GM19438 (cell line): ENCODE measurements around the gene LRP2.
"Not testable (repeated sequence)": the region's sequence is repeated elsewhere in the genome, so short reads cannot be mapped to it uniquely, and the experiment has no call there.

ENCODE experiments used
- ATAC-seq: cut with Tn5 transposase; IDR thresholded peaks from one replicate; pipeline ENCODE4 v1.9.1; 2021; ENCODE audit warnings: low read depth; ENCODE audit not compliant: unreplicated experiment

Gene LRP2

GRCh38 chr2:169362118-169362893 lies at the start of gene LRP2:
TSS of gene LRP2 (minus strand) at chr2:169362534. CDS start at chr2:169362399, 135 bp downstream.
- ATAC-seq, result no peak

GRCh38 chr2:169406891-169407290 lies 44.6 kb upstream of the LRP2 start:
- no peak for ATAC-seq

- ATAC-seq, result not testable (repeated sequence)
These were observed 37.2 kb upstream of the LRP2 start for GRCh38 chr2:169399491-169399890.

DNA sequence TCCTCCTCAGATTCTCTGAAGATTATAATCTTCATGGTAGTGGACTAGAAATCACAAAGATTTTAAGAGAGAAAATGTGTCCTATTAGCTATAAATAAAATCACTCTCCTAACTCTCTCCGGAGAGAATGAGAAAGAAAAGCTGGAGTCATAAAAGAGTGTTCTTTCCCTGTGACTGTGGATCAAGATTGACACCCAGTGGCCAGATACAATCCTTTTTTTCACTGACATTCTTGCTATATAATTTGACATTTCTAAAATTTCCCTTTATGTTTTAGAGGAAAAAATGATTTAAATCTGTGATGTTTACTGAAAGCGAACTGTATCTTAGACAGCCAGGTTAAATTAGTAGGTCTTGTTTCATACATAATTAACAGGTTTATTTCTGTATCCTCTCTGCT lies 35.4 kb upstream of the LRP2 start:
- no peak for ATAC-seq

GRCh38 chr2:169395821-169396374 lies 33.6 kb upstream of the LRP2 start:
- ATAC-seq, result no peak

DNA sequence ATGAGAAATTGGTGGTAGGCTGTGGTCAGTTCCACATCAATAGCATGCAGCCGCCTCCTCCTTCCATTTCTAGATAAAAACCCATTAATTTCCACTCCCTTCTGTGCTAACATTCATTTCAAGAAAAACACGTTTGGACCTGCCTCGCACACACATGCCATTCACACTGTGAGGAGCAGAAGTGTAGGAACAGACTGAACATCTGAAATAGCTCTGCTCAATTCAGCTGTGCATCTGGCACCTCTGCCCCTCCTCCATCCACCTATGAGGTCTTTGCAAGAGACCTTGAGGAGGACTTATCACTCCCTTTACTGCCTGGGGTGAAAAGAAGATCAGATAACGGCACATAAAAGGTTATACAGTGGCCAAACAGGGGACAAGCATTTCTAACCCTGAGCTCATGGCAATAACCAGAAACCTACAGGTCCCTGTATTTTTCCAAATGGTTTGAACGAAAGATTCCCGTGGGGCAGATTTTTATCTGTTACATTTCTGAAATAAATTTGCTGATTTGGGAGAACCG lies 30.8 kb upstream of the LRP2 start:
- no peak for ATAC-seq

DNA sequence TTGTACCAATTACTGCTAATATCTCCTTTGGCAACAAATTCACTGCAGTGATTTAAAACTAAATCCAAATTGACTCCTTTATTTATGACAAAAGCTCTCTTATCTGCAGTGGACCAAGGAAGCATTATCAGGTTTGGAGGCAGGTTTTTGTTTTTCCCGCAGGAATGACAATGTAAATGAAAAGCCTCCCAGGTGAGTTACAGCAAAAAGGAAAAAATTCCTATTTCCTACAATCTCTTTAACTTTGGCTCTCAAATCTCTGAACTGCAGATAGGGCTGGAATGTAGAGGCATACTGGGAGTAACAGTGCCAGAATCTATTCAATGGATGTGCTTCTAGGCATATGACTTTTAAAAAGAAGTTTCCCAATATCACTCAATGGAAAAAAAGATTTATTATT lies 28.9 kb upstream of the LRP2 start:
- ATAC-seq, result no peak

GRCh38 chr2:169388161-169388560 lies 25.8 kb upstream of the LRP2 start:
- ATAC-seq, result no peak

DNA sequence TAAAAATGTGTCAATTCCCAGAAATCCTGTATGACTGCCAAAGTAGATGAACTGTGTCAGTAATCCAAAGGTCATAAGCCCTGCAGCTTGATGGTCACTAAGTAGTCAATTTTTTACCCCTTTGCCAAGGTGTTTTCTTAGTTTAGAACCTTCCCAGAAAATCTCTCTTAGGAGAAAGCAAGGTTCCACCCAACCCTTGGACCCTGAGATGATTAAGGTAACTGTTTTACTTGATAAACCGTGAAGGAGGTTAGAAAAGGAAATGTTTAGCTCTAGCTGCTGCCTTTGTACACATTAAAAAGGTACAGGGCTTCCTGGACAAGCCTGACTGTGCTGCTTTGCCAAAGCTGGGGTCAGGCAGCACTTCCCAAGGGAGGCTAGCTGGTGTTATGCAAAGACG lies 24.4 kb upstream of the LRP2 start:
- ATAC-seq, result no peak

DNA sequence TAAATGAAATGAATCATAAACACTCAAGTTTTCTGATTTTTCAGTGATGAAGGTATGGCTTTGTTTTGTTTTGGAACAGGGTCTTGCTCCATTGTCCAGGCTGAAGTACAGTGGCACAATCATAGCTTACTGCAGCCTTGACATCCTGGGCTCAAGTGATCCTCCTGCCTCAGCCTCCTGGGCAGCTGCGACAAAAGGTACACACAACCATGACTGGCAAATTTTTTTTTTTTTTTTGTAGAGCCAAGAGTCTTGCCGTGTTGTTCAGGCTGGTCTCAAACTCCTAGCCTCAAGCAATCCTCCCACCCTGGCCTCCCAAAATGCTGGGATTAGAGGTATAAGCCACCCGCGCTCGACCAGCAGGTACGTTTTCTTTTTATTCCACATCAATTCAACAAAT lies 22.5 kb upstream of the LRP2 start:
- ATAC-seq, result no peak

DNA sequence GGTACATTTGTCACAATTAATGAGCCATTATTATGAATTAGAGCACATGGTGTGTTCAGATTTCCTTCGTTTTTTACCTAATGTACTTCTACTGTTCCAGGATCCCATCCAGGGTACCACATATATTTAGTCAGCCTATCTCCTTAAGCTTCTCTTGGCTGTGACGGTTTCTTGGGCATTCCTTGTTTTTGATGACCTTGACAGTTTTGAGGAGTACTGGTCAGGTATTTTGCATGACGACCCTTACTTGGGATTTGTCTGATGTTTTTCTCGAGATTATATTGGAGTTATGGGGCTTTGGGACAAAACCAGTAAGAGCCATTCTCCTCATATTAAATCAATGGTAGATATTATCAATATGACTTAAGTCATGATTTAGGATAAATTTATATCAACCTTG lies 10.2 kb upstream of the LRP2 start:
- ATAC-seq, result no peak

DNA sequence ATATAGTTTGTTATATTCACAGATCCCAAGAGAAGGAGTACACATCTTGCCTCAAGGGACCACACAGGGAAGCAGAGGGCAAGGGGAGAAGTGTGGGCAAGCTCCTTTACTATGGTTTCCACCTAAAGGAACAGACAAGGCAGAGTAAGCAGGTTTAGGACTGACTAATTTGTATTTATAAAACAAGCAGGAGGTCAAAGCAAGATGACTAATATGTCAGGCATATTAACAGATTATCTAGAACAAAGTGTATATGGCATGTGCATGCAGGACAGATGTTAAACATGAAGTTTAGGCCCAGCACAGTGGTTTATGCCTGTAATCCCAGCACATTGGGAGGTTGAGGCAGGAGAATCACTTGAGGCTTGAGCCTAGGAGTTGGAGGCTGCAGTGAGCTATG lies 3.7 kb upstream of the LRP2 start:
- no peak for ATAC-seq

DNA sequence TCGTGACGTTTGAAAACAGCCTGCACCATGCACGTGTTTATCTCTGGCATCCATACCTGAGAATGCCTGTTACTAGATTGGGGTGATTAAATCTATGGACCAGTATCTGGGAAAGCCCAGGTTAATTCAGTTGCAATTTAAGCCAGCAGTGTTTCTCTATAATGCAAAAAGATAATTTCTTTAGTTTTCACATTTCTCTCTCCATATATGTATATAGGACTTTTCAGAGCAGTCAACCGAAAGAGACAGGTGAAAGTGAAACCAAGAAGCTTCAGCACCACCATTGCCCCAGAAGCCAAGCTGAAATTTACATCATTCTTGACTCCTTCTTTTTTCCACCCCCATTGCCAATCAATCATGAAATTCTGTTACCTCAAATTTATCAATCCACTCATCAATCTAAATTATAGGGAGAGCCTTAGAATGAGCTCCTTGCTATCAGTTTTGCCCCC lies 2.7 kb upstream of the LRP2 start:
- no peak for ATAC-seq

GRCh38 chr2:169363560-169364150 lies 1.3 kb upstream of the LRP2 start:
- ATAC-seq, result peak; percentile 47

DNA sequence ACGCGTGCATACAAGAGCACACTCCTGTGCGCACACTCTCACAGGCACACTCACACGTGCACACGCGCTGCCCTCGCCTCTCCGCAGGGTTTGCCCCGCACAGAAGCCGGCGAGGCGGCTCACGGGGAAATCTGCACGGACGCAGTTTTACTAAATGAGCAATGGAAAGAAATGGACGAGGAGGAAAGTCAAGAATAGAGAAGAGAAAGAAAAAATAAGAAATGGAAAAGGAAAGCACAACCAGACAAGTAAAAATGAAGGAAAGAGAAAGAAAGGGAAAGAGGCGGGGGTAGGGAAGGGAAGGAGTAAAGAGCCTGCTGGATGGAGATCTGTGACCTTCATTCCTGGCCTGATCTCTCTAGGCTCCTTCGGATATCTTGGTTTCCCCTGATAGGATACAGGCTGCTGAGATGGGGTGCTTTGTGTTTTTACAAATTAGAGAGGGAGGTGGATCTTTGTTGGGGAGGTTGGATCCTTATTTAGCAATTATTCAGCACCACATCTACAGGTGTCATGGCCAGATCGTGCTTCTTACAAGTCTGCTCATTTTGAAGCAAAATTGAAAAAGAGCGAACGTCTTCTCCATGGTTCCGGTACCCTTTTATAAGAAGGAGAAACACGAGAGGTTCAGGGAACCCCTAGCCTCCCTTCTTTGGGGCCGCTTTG lies 693 bp upstream of the LRP2 start:
- peak; percentile 8 for ATAC-seq

DNA sequence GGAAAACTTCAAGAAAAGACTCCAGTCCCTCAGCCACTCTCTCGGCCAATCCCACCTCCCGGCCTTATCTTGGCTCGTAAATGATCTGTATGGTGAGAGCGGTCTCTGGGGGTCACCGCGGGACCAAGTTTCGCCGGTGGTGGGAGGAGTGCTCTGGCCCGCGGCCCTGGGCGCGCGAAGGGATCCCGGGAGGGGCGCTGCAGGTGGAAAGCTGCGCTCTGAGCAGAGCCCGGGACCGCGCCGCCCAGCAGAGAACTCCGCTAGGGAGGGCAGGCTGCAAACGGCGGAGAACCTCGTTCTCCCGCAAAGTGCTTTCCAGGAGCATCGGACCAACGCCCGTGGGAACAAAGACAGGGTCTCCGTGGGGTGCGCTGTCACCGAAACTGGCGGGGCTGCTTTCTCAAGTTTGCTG lies 622 bp downstream of the LRP2 start:
- no peak for ATAC-seq

DNA sequence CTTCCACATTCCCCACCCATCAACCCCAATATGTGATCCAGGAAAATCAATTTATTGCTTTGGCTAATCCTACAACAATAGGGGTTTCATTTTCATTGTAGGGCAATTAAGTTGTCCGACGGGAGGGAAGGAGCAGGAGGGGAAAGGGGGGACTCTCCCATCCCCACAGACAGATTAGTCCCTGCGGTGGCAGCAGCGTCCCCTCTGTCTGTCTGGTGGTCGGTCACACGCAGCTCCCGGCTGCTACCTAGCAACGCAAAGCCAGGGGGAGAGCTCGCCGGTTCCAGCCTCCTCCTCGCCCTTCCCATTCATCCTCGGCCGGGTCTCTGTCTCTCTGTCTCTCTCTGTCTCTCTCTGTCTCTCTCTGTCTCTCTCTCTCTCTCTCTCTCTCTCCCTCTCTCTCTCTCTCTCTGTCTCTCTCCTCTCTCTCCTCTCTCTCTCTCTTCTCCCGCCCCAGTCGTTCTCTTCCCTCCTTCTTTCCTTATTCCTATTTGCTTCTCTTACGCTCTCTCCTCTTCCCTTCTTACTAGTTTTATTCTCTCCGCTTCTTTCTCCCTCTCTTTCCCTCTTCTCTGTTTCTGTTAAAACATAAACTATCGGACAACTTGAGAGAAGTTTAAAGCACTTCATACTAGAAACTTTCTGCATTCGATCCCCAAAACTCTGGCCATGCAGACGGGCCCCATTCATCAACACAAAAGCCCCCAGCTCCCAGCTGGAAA lies 1.2 kb downstream of the LRP2 start:
- no peak for ATAC-seq

DNA sequence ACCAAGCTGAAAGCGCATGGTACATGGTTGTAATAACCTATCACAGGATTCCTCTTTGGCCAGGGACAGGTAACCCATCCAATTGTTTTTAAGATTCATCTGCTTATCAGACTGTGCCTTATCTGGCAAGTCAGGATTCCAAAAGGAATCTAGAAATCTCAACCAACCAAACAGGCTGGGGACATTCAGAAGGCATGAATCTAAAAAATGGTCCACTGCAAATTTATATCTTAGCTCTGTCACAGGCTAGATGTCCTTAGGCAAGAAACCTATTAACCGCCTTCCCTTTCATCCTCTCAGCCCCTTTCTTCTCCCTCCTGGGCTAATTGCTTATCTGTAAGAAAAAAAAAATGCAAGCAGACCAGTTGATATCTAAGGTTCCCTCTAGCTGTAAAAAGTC lies 4.3 kb downstream of the LRP2 start:
- no peak for ATAC-seq

DNA sequence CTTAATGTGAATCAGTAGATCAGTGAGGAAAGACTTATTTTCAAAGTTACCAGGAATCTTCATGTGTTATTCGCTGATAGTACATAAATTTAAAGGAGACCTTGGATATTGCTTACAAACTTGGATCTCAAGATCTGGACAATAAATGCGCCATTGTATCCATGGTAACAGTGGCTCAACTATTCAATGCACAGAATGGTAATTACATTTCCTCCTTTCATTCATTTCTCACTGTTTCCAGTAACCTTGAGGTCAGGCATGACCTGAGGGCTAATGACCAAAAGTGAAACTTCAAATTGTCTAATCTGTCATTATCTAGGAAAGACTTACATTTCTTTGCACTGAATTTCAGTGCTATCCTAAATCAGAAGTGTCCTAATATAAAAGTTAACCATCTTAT lies 8.1 kb downstream of the LRP2 start:
- ATAC-seq, result no peak

DNA sequence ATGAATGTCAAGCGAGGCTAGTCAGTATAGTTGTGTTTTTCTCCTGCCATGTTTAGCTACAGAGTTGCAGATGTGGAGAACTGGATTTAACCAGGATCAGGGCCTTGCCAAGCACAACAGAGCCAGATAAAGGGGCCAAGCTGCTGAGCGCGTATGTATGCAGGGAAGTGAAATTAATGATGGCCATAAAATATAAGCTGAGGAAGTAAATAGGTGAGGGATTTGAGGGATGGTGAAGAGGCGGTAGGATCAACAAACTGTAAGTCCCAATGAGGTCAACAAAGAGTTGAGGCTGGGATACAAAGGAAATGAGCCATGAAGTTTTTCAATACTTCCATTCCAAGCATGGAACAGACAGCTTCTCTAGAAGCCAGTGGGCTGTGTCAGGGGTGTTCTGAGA lies 10.6 kb downstream of the LRP2 start:
- no peak for ATAC-seq

DNA sequence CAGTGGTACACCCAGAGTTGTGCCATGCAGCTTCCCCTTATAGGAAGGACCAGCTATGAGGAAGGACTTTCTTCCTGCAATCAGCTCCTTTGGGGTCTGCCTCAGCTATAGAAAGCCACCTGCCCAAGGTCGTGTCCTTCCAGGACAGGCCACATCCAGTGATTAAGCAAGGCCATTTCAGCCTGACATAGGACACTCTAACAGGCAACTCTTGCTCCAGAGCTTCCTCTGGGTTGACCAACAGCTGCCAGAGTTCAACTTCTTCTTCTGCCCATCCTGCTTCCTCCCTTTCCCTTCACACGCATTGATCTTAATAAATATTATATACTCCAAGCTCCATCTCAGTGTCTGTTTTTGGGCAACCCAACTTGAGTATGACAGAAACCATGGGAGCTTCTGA lies 12.8 kb downstream of the LRP2 start:
- ATAC-seq, result no peak
